Nucleus accumbens (tissue), 56 donors: ENCODE results near the gene KRTAP10-10.
"Not testable (repeated sequence)": the region's sequence is repeated elsewhere in the genome, so short reads cannot be mapped to it uniquely, and the experiment has no call there.

ENCODE experiments used
- DNase-seq, 56 donors: peaks; one replicate each; lab custom pipeline; 2025; lab: John Stamatoyannopoulos, UW

KRTAP10-10 gene

GRCh38 chr21:44619886-44620285 is 17.3 kb upstream of the KRTAP10-10 start:
- DNase-seq, result no peak

- no peak for DNase-seq
Measured at GRCh38 chr21:44623575-44623974, 13.6 kb upstream of the KRTAP10-10 start.

GRCh38 chr21:44625756-44626155 is 11.4 kb upstream of the KRTAP10-10 start:
- DNase-seq, result no peak

- no peak for DNase-seq
Measured at GRCh38 chr21:44626262-44626661, 10.9 kb upstream of the KRTAP10-10 start.

GRCh38 chr21:44626673-44627143 is 10.4 kb upstream of the KRTAP10-10 start, which contains the start of gene KRTAP10-9:
TSS of gene KRTAP10-9 (plus strand) at chr21:44627093. CDS start at chr21:44627172, 79 bp downstream.
- no peak for DNase-seq

GRCh38 chr21:44627181-44627822 is 9.9 kb upstream of the KRTAP10-10 start:
- not testable (repeated sequence) for DNase-seq

- not testable (repeated sequence) for DNase-seq
Measured at GRCh38 chr21:44627831-44628233, 9.3 kb upstream of the KRTAP10-10 start.

- DNase-seq, result no peak
Measured at GRCh38 chr21:44628707-44629391, 8.3 kb upstream of the KRTAP10-10 start.

- DNase-seq, result no peak
Measured at GRCh38 chr21:44630440-44630839, 6.7 kb upstream of the KRTAP10-10 start.

- DNase-seq, result no peak
Measured at GRCh38 chr21:44632067-44632466, 5.1 kb upstream of the KRTAP10-10 start.

GRCh38 chr21:44636209-44637017 is 743 bp upstream of the KRTAP10-10 start:
- no peak for DNase-seq

- DNase-seq, result not testable (repeated sequence)
Measured at GRCh38 chr21:44637851-44638348, 744 bp downstream of the KRTAP10-10 start.

GRCh38 chr21:44638506-44639330 is 1.6 kb downstream of the KRTAP10-10 start:
- DNase-seq, result not testable (repeated sequence)

- DNase-seq, result no peak
Measured at GRCh38 chr21:44639331-44639655, 2.1 kb downstream of the KRTAP10-10 start.

GRCh38 chr21:44640761-44641160 is 3.6 kb downstream of the KRTAP10-10 start:
- DNase-seq, result no peak

GRCh38 chr21:44643741-44644310 is 6.7 kb downstream of the KRTAP10-10 start:
- no peak for DNase-seq

- no peak for DNase-seq
Measured at GRCh38 chr21:44644878-44645277, 7.7 kb downstream of the KRTAP10-10 start.

- DNase-seq, result not testable (repeated sequence)
Measured at GRCh38 chr21:44646366-44647221, 9.4 kb downstream of the KRTAP10-10 start, which contains the start of gene KRTAP10-11. TSS of gene KRTAP10-11 (plus strand) at chr21:44646414. CDS start at chr21:44646459, 45 bp downstream.

GRCh38 chr21:44647222-44647552 is 10.0 kb downstream of the KRTAP10-10 start:
- DNase-seq, result no peak
